A549 (cell line): Measurements from ENCODE around the gene NENF.

Experiments
- CTCF ChIP-seq: fragments of >200 bp; sonication (Bioruptor Twin); formaldehyde crosslinking; IDR thresholded peaks from 3 replicates; pipeline ENCODE4 v1.5.1; 2016
- EP300 ChIP-seq, 2 experiments: fragments of >200 bp; sonication (Bioruptor Twin); formaldehyde crosslinking; IDR thresholded peaks; 2 replicates in 1 of 2; 3 replicates in 1 of 2; pipeline ENCODE4 v1.6.1; 2016 to 2017
- FOSL2 ChIP-seq, 2 experiments: fragments of 450-650 bp in 1 of 2; fragments of >200 bp in 1 of 2; sonication (Bioruptor Twin) in 1 of 2; formaldehyde crosslinking; IDR thresholded peaks; 2 replicates each; pipeline versions ENCODE4 v1.5.0 to v1.6.1; 2016 to 2020; ENCODE audit warnings: mild to moderate bottlenecking in 1 of 2, moderate library complexity in 1 of 2
- POLR2A ChIP-seq: IDR thresholded peaks from 2 replicates; pipeline ENCODE4 v1.6.1; 2012; ENCODE audit warnings: mild to moderate bottlenecking, low read length
- TF ChIP-seq, protein P1 (sequence below): IDR thresholded peaks from 2 replicates; pipeline ENCODE4 v1.6.1; 2012

DNA sequence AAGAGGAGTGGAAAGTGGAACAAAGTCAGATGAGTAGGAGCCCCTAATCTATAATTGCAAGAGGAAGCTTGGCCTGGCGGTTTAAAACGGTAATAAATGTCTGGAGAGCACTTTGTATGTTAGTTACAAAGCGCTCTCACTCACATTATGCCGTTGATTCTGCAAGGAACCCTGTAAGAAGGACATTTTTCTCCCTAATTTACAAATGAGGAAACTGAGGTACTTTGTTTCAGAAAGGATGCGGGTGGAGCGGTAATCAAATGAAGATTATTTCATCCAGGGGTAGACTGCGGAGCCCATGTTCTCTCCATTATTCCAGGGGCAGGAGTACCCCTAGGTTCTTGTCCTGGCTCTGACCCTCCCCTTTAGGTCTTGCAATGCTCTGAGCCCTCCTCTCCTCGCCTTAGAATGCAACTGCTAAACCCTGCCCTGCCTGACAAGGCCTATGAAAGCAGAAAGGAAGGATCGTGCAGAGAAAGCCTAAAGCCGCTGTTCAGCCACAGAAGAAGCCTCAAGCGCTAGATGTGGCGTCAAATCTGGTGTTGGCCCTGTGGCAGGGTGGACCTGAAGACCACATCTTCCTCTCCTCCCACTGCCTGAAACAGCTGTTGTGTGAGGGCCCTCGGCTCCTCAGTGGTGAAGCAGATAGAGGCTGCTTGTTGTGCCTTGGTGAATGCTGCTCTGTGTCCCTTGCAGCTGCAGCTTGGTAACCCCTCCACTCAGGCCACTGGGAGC lies 17.4 kb upstream of the NENF start:
- TF ChIP-seq POLR2A (no peak), FOSL2 (IDR thresholded peaks at IDR 0.05) (no peak), FOSL2 (CRISPR knock-in tag; IDR thresholded peaks at IDR 0.05) (no peak), CTCF (no peak), EP300 (IDR thresholded peaks at IDR 0.05) (no peak)
- TF ChIP-seq, protein P1, sequence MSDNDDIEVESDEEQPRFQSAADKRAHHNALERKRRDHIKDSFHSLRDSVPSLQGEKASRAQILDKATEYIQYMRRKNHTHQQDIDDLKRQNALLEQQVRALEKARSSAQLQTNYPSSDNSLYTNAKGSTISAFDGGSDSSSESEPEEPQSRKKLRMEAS = no peak
